ENCODE data around the gene ATP5F1A. TPM values are rescaled to one million over a fixed set of nuclear protein-coding genes. Genes with fewer than 3 reads are reported as not detected.
"Not testable (repeated sequence)": the region's sequence is repeated elsewhere in the genome, so short reads cannot be mapped to it uniquely, and the experiment has no call there.

The ATP5F1A gene
- polyA plus RNA-seq (2013, experiment 1 of 2): 611 TPM
- 595 TPM for polyA plus RNA-seq (2013, experiment 2 of 2)

DNA sequence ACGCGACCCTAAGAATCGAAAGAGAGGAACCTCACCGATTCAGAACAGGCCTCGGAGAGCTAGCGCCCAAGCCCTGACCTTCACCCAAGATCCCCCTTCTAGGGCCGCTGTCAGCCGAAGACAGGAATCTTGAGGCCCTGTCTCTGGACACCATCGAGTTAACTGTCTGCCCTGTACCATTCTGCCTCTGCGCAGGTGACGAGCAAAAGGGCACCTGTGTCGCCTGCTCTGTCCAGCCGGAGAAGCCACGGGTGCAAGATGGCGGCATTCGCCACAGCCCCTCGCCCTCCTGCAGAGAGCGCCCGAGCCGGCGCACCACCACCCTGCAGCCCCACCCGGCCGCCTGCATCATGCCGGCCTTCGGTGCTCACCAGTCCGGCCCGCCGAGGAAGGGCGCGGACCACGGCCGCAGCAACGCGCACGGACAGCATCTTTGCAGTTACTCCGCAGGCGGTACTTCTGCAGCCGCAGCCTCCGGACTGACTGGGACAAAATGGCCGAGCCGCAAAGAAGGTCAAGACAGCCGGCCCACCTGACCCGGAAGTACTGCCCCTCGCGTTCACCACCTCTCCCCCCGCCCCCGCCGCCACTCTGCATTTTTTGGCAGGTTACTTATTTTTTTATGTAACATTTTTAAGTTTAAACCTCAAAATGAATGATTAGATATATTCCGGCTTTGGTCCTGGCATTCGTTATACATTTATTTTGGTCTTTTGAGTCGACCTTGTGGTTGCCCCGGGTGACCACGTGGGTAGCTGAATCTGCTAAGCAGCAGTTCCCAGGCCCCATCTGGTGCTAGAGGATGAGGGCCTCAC, at the start of gene ATP5F1A:
ATP5F1A (minus strand) TSS at position 496 of the 815 bp plus-strand sequence; CDS start at position 431, 65 bp downstream.
- no peaks in the 10 kb centered on the region for H3K9me3 ChIP-seq (ENCODE audit: control insufficient read depth, low read length)
- peaks cover 7% of the 10 kb centered on the region for H3K4me1 ChIP-seq (ENCODE audit: control insufficient read depth, insufficient read depth, low read length, poor library complexity, severe bottlenecking)
- H3K4me3 ChIP-seq (ENCODE audit: extremely low read depth, insufficient read depth, low read length, poor library complexity, severe bottlenecking): peak within 1 kb of the TSS; percentile 91
- peak within 1 kb of the TSS; percentile 88 for H3K27ac ChIP-seq (ENCODE audit: low read depth, low read length, severe bottlenecking)
- peaks cover 29% of the 10 kb centered on the region for H3K36me3 ChIP-seq (ENCODE audit: control insufficient read depth, insufficient read depth, low read length)
- 0% methylated on average over 34 to 35 of the region's 53 CpGs for WGBS, 2 experiments (ENCODE audit: insufficient coverage in 2 of 2)

DNA sequence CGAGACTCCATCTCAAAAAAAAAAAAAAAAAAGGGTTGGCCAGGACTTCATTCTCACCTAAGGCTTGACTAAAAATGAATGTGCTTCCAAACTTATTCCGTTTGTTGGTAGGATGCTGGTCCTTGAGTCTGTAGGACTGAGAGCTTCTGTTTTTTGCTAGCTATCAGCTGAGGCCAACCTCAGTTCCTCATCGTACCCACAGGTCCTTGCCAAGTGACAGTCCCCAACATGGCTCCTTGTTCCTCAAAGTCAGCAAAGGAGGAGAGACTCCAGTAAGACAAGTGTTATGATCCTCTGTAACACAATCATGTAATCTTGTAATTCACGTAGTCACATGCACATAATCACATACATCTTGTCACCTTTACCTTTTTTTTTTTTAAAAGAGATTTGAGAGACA, 43.1 kb upstream of the ATP5F1A start:
- peaks cover 2% of the 10 kb centered on the region for H3K4me1 ChIP-seq (ENCODE audit: control insufficient read depth, insufficient read depth, low read length, poor library complexity, severe bottlenecking)
- no peak overlapping the region for H3K27ac ChIP-seq (ENCODE audit: low read depth, low read length, severe bottlenecking)
- WGBS, 2 experiments (ENCODE audit: insufficient coverage in 2 of 2): 80 to 94% methylated on average over 1 to 2 of the region's 4 CpGs
- no peak overlapping the region for H3K4me3 ChIP-seq (ENCODE audit: extremely low read depth, insufficient read depth, low read length, poor library complexity, severe bottlenecking)
- H3K9me3 ChIP-seq (ENCODE audit: control insufficient read depth, low read length): no peaks in the 10 kb centered on the region
- no peaks in the 10 kb centered on the region for H3K36me3 ChIP-seq (ENCODE audit: control insufficient read depth, insufficient read depth, low read length)

DNA sequence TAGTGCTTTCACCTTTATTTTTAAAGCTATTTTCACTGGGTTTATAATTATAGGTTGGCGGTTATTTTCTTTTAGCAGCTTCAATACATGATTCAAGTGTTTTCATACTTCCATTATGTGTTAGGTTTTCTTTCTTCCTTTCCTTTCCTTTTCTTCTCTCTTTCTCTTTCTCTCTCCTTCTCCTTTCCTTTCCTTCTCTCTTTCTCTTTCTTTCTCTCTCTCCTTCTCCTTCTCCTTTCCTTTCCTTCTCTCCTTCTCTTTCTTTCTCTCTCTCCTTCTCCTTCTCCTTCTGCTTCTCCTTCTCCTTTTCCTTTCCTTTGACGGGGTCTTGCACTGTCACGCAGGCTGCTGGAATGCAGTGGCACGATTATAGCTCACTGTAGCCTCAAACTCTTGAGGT, 42.1 kb upstream of the ATP5F1A start:
- H3K36me3 ChIP-seq (ENCODE audit: control insufficient read depth, insufficient read depth, low read length): no peaks in the 10 kb centered on the region
- H3K9me3 ChIP-seq (ENCODE audit: control insufficient read depth, low read length): no peaks in the 10 kb centered on the region
- no peak overlapping the region for H3K4me3 ChIP-seq (ENCODE audit: extremely low read depth, insufficient read depth, low read length, poor library complexity, severe bottlenecking)
- peaks cover 2% of the 10 kb centered on the region for H3K4me1 ChIP-seq (ENCODE audit: control insufficient read depth, insufficient read depth, low read length, poor library complexity, severe bottlenecking)
- 83 to 93% methylated on average over 1 to 3 of the region's 4 CpGs for WGBS, 2 experiments (ENCODE audit: insufficient coverage in 2 of 2)
- H3K27ac ChIP-seq (ENCODE audit: low read depth, low read length, severe bottlenecking): no peak overlapping the region

DNA sequence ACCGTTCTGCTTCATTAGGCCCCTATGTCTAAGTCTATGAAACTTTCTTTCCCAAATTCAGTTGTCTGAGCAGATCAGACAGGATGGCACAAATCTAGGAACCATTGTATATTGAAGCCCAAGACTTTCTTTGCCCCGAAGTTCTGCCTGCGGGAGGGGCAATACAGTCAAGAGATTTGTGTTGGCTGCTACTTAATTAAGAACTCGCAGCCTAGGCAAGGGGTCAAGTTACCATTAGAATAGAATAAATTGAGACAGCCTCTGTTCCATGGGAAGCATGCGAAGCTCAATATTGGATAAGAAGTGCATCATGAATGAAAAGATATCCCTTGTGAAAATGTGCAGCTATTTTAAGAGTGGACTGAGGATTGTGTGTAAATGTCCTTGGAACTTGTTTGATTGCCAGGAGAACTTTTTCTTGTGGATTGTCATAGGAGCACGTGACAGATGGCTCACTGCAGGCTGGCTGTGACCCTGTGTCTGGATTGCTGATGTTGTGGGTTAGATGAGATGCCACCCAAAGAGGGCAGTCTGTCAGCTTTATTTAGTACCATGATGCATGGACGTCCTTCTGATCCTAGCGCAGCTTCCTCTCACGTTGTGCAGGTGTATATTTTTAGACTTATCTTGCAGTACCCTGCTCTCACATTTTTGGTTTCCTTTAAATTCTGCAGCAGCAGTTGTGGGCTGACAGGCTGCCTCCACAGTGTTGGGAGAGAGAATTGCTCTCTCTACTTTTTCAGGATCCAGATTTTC, 37.0 kb upstream of the ATP5F1A start:
- 79 to 80% methylated on average over 7 to 8 of the region's 9 CpGs for WGBS, 2 experiments (ENCODE audit: insufficient coverage in 2 of 2)
- Histone ChIP-seq H3K9me3 (ENCODE audit: control insufficient read depth, low read length) (no peaks in the 10 kb centered on the region), H3K4me1 (ENCODE audit: control insufficient read depth, insufficient read depth, low read length, poor library complexity, severe bottlenecking) (no peaks in the 10 kb centered on the region), H3K4me3 (ENCODE audit: extremely low read depth, insufficient read depth, low read length, poor library complexity, severe bottlenecking) (no peak overlapping the region), H3K27ac (ENCODE audit: low read depth, low read length, severe bottlenecking) (no peak overlapping the region), H3K36me3 (ENCODE audit: control insufficient read depth, insufficient read depth, low read length) (peaks cover 7% of the 10 kb centered on the region)

DNA sequence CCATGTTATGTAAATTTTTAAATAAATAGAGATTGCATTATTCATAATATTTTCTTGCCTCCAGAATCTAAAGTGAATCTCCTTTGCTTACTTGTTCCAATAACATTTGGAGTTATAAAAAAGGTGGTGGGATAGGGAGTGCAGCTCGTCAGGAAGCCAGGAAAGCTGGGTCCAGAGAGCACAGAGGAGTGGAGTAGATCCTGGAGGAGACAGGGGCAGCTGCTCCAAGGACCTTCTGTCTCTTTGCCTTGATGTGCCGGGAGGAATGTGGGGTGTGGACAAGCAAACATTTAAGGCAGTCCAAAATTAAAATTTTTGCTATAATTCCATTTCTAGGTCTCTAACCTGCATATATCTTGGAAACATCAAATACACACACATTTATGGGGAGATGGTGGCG, 35.4 kb upstream of the ATP5F1A start:
- Histone ChIP-seq H3K36me3 (ENCODE audit: control insufficient read depth, insufficient read depth, low read length) (peaks cover 22% of the 10 kb centered on the region), H3K4me3 (ENCODE audit: extremely low read depth, insufficient read depth, low read length, poor library complexity, severe bottlenecking) (no peak overlapping the region), H3K27ac (ENCODE audit: low read depth, low read length, severe bottlenecking) (no peak overlapping the region), H3K4me1 (ENCODE audit: control insufficient read depth, insufficient read depth, low read length, poor library complexity, severe bottlenecking) (no peaks in the 10 kb centered on the region), H3K9me3 (ENCODE audit: control insufficient read depth, low read length) (no peaks in the 10 kb centered on the region)
- WGBS, 2 experiments (ENCODE audit: insufficient coverage in 2 of 2): 93 to 100% methylated on average over 1 to 2 of the region's 3 CpGs

DNA sequence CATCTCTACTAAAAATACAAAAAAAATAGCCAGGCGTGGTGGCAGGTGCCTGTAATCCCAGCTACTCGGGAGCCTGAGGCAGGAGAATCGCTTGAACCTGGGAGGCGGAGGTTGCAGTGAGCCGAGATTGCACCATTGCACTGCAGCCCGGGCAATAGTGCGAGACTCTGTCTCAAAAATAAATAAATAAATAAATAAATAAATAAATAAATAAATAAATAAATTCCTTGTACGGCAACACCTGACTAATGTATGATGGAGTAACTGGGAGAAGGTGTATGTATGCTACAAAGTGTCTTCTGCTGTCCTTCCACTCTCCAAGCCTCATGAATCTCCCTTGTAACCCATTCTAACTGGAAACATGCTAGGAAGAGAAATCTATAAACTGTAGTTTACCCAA, 32.5 kb upstream of the ATP5F1A start:
- H3K36me3 ChIP-seq (ENCODE audit: control insufficient read depth, insufficient read depth, low read length): peaks cover 46% of the 10 kb centered on the region
- not testable (repeated sequence) for H3K4me3 ChIP-seq (ENCODE audit: extremely low read depth, insufficient read depth, low read length, poor library complexity, severe bottlenecking); H3K27ac ChIP-seq (ENCODE audit: low read depth, low read length, severe bottlenecking); H3K9me3 ChIP-seq (ENCODE audit: control insufficient read depth, low read length); H3K4me1 ChIP-seq (ENCODE audit: control insufficient read depth, insufficient read depth, low read length, poor library complexity, severe bottlenecking)
- 100% methylated on average over 2 of the region's 8 CpGs; no CpG with 5 or more reads in 1 of the 2 experiments for WGBS, 2 experiments (ENCODE audit: insufficient coverage in 2 of 2)

DNA sequence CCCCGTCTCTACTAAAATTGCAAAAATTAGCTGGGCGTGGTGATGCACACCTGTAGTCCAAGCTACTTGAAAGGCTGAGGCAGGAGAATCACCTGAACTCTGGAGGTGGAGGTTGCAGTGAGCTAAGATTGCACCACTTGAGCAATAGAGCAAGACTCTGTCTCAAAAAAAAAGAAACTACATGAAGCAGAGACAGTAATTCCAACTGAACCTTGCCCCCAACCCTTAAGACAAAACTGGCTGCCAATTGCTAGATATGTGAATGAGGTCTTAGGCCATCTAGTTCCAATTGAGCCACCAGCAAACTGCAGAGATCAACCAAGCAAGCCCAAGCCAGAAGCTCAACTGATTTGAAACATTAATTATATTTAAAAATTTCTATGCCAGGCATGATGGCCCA, 32.0 kb upstream of the ATP5F1A start:
- Histone ChIP-seq H3K9me3 (ENCODE audit: control insufficient read depth, low read length) (no peaks in the 10 kb centered on the region), H3K27ac (ENCODE audit: low read depth, low read length, severe bottlenecking) (no peak overlapping the region), H3K4me1 (ENCODE audit: control insufficient read depth, insufficient read depth, low read length, poor library complexity, severe bottlenecking) (no peaks in the 10 kb centered on the region), H3K4me3 (ENCODE audit: extremely low read depth, insufficient read depth, low read length, poor library complexity, severe bottlenecking) (no peak overlapping the region), H3K36me3 (ENCODE audit: control insufficient read depth, insufficient read depth, low read length) (peaks cover 46% of the 10 kb centered on the region)
- WGBS, 2 experiments (ENCODE audit: insufficient coverage in 2 of 2): 94 to 100% methylated on average over 2 of the region's 2 CpGs

DNA sequence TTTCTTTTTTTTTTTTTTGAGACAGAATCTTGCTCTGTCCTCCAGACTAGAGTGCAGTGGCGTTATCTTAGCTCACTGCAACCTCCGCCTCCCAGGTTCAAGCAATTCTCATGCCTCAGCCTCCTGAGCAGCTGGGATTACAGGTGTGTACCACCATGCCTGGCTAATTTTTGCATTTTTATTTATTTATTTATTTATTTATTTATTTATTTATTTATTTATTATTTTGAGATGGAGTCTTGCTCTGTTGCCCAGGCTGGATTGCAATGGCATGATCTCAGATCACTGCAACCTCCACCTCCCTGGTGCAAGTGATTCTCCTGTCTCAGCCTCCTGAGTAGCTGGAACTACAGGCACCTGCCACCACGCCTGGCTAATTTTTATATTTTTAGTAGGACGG, 28.5 kb upstream of the ATP5F1A start:
- not testable (repeated sequence) for H3K4me3 ChIP-seq (ENCODE audit: extremely low read depth, insufficient read depth, low read length, poor library complexity, severe bottlenecking); H3K27ac ChIP-seq (ENCODE audit: low read depth, low read length, severe bottlenecking); H3K4me1 ChIP-seq (ENCODE audit: control insufficient read depth, insufficient read depth, low read length, poor library complexity, severe bottlenecking); H3K9me3 ChIP-seq (ENCODE audit: control insufficient read depth, low read length)
- H3K36me3 ChIP-seq (ENCODE audit: control insufficient read depth, insufficient read depth, low read length): peaks cover 68% of the 10 kb centered on the region
- 96 to 100% methylated on average over 1 to 3 of the region's 4 CpGs for WGBS, 2 experiments (ENCODE audit: insufficient coverage in 2 of 2)

DNA sequence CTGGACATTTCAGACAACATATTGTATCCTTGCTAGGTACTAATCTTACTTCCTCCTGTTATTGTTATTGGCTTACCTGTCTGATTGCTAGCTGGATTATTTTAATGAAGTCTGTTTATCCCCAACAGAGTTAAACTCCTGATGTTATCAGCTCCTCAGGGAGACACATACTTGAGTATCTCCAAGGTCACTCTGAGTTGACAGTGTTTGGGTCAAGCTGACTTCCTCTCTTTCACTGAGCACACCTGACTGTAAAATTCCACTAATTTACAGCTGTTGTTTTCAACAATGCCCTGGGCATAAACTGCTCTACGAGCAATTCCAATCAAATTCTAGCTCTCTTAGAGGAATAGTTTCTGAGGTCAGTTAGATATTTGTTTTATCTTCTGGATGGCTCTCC, 15.7 kb upstream of the ATP5F1A start:
- Histone ChIP-seq H3K9me3 (ENCODE audit: control insufficient read depth, low read length) (no peaks in the 10 kb centered on the region), H3K36me3 (ENCODE audit: control insufficient read depth, insufficient read depth, low read length) (peaks cover 61% of the 10 kb centered on the region)

DNA sequence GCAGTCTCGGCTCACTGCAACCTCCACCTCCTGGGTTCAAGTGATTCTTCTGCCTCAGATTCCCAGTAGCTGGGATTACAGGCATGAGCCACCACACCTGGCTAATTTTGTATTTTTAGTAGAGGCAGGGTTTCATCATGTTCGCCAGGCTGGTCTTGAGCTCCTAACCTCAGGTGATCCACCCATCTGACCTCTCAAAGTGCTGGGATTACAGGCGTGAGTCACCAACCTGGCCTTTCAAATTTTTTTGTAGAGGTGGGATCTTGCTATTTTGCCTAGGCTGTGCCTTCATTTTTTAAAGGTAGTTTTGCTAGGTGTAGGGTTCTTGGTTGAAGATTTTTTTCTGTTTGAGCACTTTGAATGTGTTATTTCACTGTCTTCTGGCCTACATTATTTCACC, 12.3 kb upstream of the ATP5F1A start:
- peaks cover 72% of the 10 kb centered on the region for H3K36me3 ChIP-seq (ENCODE audit: control insufficient read depth, insufficient read depth, low read length)
- no peak overlapping the region for H3K27ac ChIP-seq (ENCODE audit: low read depth, low read length, severe bottlenecking)
- whole genome bisulfite sequencing, 2 experiments (ENCODE audit: insufficient coverage in 2 of 2): 80 to 92% methylated on average over 2 of the region's 3 CpGs
- H3K9me3 ChIP-seq (ENCODE audit: control insufficient read depth, low read length): no peaks in the 10 kb centered on the region
- H3K4me3 ChIP-seq (ENCODE audit: extremely low read depth, insufficient read depth, low read length, poor library complexity, severe bottlenecking): no peak overlapping the region
- no peaks in the 10 kb centered on the region for H3K4me1 ChIP-seq (ENCODE audit: control insufficient read depth, insufficient read depth, low read length, poor library complexity, severe bottlenecking)

More for the DNA sequence above, 15.7 kb upstream of the ATP5F1A start:
- Histone ChIP-seq H3K27ac (ENCODE audit: low read depth, low read length, severe bottlenecking) (no peak overlapping the region), H3K4me1 (ENCODE audit: control insufficient read depth, insufficient read depth, low read length, poor library complexity, severe bottlenecking) (no peaks in the 10 kb centered on the region), H3K4me3 (ENCODE audit: extremely low read depth, insufficient read depth, low read length, poor library complexity, severe bottlenecking) (no peak overlapping the region)
- no CpG with 5 or more reads among the region's 1 CpG for WGBS, 2 experiments (ENCODE audit: insufficient coverage in 2 of 2)

DNA sequence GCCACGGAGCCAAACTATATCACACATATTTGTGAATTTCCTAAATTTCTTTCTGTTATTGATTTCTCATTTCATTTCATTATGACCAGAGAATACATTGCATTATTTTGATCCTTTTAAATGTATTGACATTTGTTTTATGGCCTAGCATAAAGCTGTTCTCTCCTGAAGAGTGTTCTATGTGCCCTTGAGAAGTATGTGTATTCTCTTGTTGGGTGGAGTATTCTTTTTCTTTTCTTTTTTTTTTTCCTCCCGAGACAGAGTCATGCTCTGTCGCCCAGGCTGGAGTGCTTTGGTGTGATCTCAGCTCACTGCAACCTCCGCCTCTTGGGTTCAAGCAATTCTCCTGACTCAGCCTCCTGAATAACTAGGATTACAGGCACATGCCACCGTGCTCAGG, 11.3 kb upstream of the ATP5F1A start:
- 82 to 88% methylated on average over 3 of the region's 5 CpGs for WGBS, 2 experiments (ENCODE audit: insufficient coverage in 2 of 2)
- no peaks in the 10 kb centered on the region for H3K9me3 ChIP-seq (ENCODE audit: control insufficient read depth, low read length)
- H3K4me1 ChIP-seq (ENCODE audit: control insufficient read depth, insufficient read depth, low read length, poor library complexity, severe bottlenecking): no peaks in the 10 kb centered on the region
- no peak overlapping the region for H3K27ac ChIP-seq (ENCODE audit: low read depth, low read length, severe bottlenecking)
- peaks cover 62% of the 10 kb centered on the region for H3K36me3 ChIP-seq (ENCODE audit: control insufficient read depth, insufficient read depth, low read length)
- no peak overlapping the region for H3K4me3 ChIP-seq (ENCODE audit: extremely low read depth, insufficient read depth, low read length, poor library complexity, severe bottlenecking)
